Measurements from ENCODE around the gene THAP12. TPM values are rescaled to one million over a fixed set of nuclear protein-coding genes. Genes with fewer than 3 reads are reported as not detected.

THAP12 gene
- total RNA-seq, 1 experiment from 2014 or later, result 27.6 TPM

DNA sequence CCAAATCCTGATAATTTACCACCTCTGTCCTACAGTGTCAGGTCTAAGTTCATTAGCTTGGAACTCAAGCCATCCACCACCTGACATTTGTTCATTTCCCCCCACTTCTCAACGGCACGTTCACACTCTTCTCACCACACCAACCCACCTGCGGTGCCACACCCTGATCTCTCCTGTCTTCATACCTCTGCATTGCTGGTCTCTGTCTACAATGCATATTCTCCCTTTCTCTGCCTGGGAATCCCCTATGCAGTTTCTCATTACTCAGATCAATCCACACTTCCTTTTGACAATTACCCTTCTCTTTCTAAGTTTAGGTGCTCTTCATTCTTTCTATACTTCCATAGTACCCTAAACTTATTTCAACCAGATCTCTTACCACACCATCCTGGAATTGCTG, 43.4 kb upstream of the THAP12 start (continued):
- TF ChIP-seq, protein P1, sequence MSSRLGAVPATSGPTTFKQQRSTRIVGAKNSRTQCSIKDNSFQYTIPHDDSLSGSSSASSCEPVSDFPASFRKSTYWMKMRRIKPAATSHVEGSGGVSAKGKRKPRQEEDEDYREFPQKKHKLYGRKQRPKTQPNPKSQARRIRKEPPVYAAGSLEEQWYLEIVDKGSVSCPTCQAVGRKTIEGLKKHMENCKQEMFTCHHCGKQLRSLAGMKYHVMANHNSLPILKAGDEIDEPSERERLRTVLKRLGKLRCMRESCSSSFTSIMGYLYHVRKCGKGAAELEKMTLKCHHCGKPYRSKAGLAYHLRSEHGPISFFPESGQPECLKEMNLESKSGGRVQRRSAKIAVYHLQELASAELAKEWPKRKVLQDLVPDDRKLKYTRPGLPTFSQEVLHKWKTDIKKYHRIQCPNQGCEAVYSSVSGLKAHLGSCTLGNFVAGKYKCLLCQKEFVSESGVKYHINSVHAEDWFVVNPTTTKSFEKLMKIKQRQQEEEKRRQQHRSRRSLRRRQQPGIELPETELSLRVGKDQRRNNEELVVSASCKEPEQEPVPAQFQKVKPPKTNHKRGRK (CRISPR knock-in tag; IDR thresholded peaks at IDR 0.05; ENCODE audit: borderline replicate concordance), result no peak
- TF ChIP-seq, protein P2, sequence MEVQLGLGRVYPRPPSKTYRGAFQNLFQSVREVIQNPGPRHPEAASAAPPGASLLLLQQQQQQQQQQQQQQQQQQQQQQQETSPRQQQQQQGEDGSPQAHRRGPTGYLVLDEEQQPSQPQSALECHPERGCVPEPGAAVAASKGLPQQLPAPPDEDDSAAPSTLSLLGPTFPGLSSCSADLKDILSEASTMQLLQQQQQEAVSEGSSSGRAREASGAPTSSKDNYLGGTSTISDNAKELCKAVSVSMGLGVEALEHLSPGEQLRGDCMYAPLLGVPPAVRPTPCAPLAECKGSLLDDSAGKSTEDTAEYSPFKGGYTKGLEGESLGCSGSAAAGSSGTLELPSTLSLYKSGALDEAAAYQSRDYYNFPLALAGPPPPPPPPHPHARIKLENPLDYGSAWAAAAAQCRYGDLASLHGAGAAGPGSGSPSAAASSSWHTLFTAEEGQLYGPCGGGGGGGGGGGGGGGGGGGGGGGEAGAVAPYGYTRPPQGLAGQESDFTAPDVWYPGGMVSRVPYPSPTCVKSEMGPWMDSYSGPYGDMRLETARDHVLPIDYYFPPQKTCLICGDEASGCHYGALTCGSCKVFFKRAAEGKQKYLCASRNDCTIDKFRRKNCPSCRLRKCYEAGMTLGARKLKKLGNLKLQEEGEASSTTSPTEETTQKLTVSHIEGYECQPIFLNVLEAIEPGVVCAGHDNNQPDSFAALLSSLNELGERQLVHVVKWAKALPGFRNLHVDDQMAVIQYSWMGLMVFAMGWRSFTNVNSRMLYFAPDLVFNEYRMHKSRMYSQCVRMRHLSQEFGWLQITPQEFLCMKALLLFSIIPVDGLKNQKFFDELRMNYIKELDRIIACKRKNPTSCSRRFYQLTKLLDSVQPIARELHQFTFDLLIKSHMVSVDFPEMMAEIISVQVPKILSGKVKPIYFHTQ (CRISPR knock-in tag; IDR thresholded peaks at IDR 0.05), result no peak
- no peak for TF ChIP-seq NFYB (CRISPR knock-in tag; conservative IDR thresholded peaks at IDR 0.05; ENCODE audit: low read depth)
- no peak for TF ChIP-seq TP53 (CRISPR knock-in tag; IDR thresholded peaks at IDR 0.05)
- TF ChIP-seq, protein P3, sequence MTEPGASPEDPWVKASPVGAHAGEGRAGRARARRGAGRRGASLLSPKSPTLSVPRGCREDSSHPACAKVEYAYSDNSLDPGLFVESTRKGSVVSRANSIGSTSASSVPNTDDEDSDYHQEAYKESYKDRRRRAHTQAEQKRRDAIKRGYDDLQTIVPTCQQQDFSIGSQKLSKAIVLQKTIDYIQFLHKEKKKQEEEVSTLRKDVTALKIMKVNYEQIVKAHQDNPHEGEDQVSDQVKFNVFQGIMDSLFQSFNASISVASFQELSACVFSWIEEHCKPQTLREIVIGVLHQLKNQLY (CRISPR knock-in tag; IDR thresholded peaks at IDR 0.05), result no peak
- TF ChIP-seq, protein P4, sequence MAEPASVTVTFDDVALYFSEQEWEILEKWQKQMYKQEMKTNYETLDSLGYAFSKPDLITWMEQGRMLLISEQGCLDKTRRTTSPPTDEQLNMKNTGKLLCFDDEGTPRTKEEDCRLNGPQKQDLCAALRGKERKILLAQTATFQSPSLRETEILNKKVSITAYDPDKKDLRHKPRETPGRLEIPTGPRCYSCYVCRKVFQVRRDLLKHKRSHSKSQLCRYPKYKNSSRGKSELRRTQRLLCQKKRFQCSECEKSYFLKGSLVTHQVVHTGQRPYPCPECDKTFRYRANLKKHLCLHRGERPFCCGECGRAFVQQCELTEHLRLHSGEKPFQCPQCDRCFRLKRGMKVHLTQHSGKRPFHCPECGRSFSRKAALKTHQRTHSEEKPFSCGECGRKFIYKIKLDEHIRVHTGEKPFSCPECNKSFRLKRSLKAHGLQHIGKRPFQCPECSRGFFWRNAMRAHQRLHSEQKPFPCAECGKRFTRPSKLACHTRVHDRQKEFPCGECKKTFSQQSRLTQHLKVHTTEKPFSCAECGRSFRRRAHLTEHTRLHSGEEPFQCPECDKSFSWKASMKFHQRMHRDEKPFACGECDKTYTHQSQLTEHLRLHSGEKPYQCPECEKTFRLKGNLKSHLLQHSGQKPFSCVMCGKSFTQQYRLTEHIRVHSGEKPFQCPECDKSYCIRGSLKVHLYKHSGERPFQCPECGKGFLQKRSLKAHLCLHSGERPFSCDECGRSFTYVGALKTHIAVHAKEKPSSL (CRISPR knock-in tag; conservative IDR thresholded peaks at IDR 0.05), result no peak
- TF ChIP-seq, protein P5, sequence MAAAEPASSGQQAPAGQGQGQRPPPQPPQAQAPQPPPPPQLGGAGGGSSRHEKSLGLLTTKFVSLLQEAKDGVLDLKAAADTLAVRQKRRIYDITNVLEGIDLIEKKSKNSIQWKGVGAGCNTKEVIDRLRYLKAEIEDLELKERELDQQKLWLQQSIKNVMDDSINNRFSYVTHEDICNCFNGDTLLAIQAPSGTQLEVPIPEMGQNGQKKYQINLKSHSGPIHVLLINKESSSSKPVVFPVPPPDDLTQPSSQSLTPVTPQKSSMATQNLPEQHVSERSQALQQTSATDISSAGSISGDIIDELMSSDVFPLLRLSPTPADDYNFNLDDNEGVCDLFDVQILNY (CRISPR knock-in tag; IDR thresholded peaks at IDR 0.05), result no peak
- no peak for TF ChIP-seq JUN (CRISPR knock-in tag; IDR thresholded peaks at IDR 0.05)
- TF ChIP-seq NFATC4 (CRISPR knock-in tag; IDR thresholded peaks at IDR 0.05), result no peak

DNA sequence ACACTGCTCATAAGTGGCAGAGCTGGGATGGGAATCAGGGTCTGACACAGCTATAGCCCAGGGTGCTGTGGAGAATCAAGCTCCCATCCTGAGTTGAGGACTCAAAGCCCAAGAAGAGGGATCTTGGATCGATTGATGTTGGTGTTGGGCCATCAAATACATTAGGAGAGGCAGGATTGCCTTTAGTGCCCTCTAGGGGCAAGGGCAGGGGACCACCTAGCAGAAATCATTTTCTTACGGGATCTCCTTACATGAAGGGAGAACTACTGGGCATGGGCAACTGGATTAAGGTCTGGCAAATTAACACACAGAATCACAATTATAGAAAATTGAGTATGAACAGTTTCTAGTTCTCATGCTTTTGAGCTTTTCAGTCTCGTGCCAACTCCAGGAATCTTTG, 39.0 kb upstream of the THAP12 start:
- CTCF ChIA-PET, result interaction anchor here (0.6 to 2.0 kb wide), 8 partner anchors 11 to 213 kb away, joined by 3 to 6 read pairs (median 4); no protein-coding TSS in a partner anchor
- POLR2A ChIA-PET, result no interaction called here
- Mint-ChIP-seq H3K36me3 (no peaks in the 10 kb centered on the region), H3K27ac (no peak overlapping the region), H3K27me3 (ENCODE audit: low read depth) (no peaks in the 10 kb centered on the region), H3K9me3 (peaks cover 3% of the 10 kb centered on the region), H3K4me3 (no peak overlapping the region), H3K4me1 (no peaks in the 10 kb centered on the region)
- ATAC-seq (peak; percentile 74), DNase-seq (ENCODE audit: low spot score) (peak; percentile 44)
- TF ChIP-seq RORB (CRISPR knock-in tag; IDR thresholded peaks at IDR 0.05), result no peak
- TF ChIP-seq, protein P6, sequence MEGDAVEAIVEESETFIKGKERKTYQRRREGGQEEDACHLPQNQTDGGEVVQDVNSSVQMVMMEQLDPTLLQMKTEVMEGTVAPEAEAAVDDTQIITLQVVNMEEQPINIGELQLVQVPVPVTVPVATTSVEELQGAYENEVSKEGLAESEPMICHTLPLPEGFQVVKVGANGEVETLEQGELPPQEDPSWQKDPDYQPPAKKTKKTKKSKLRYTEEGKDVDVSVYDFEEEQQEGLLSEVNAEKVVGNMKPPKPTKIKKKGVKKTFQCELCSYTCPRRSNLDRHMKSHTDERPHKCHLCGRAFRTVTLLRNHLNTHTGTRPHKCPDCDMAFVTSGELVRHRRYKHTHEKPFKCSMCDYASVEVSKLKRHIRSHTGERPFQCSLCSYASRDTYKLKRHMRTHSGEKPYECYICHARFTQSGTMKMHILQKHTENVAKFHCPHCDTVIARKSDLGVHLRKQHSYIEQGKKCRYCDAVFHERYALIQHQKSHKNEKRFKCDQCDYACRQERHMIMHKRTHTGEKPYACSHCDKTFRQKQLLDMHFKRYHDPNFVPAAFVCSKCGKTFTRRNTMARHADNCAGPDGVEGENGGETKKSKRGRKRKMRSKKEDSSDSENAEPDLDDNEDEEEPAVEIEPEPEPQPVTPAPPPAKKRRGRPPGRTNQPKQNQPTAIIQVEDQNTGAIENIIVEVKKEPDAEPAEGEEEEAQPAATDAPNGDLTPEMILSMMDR (IDR thresholded peaks at IDR 0.05), result peak; percentile 46

DNA sequence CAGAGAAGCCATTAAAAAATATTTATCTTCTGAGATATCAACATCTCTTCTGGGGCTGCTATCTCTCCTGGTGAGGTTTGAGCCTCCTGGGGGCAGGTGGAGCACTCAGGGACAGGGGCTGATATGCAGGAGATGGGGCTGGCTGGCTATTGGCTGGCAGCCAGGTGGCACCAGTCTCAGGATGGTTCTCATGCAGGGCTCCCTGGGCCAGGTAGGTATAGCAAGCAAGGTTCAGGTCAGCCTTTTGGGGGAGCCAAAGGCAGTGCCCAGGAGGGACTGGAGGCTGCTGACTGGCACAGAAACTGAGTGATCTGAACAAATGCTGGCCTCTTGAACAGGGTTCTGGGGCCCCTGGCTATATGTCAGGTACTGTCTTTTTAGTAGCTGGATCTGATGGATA, 34.1 kb upstream of the THAP12 start:
- POLR2A ChIA-PET, result no interaction called here
- H3K4me1 Mint-ChIP-seq, result no peaks in the 10 kb centered on the region
- peaks cover 3% of the 10 kb centered on the region for H3K9me3 Mint-ChIP-seq
- CTCF ChIA-PET, result no interaction called here
- H3K27ac Mint-ChIP-seq, result no peak overlapping the region
- H3K27me3 Mint-ChIP-seq (ENCODE audit: low read depth), result no peaks in the 10 kb centered on the region
- no peak overlapping the region for H3K4me3 Mint-ChIP-seq
- ATAC-seq (peak; percentile 92), DNase-seq (ENCODE audit: low spot score) (peak; percentile 47)
- H3K36me3 Mint-ChIP-seq, result no peaks in the 10 kb centered on the region
- TF ChIP-seq FOXK1 (CRISPR knock-in tag; IDR thresholded peaks at IDR 0.05), result no peak
- no peak for TF ChIP-seq NR2C2 (CRISPR knock-in tag; IDR thresholded peaks at IDR 0.05)
- no peak for TF ChIP-seq ZNF423 (CRISPR knock-in tag; IDR thresholded peaks at IDR 0.05)
- no peak for TF ChIP-seq SMAD3 (CRISPR knock-in tag; IDR thresholded peaks at IDR 0.05; ENCODE audit: borderline replicate concordance)
- TF ChIP-seq, protein P7, sequence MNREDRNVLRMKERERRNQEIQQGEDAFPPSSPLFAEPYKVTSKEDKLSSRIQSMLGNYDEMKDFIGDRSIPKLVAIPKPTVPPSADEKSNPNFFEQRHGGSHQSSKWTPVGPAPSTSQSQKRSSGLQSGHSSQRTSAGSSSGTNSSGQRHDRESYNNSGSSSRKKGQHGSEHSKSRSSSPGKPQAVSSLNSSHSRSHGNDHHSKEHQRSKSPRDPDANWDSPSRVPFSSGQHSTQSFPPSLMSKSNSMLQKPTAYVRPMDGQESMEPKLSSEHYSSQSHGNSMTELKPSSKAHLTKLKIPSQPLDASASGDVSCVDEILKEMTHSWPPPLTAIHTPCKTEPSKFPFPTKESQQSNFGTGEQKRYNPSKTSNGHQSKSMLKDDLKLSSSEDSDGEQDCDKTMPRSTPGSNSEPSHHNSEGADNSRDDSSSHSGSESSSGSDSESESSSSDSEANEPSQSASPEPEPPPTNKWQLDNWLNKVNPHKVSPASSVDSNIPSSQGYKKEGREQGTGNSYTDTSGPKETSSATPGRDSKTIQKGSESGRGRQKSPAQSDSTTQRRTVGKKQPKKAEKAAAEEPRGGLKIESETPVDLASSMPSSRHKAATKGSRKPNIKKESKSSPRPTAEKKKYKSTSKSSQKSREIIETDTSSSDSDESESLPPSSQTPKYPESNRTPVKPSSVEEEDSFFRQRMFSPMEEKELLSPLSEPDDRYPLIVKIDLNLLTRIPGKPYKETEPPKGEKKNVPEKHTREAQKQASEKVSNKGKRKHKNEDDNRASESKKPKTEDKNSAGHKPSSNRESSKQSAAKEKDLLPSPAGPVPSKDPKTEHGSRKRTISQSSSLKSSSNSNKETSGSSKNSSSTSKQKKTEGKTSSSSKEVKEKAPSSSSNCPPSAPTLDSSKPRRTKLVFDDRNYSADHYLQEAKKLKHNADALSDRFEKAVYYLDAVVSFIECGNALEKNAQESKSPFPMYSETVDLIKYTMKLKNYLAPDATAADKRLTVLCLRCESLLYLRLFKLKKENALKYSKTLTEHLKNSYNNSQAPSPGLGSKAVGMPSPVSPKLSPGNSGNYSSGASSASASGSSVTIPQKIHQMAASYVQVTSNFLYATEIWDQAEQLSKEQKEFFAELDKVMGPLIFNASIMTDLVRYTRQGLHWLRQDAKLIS (CRISPR knock-in tag; IDR thresholded peaks at IDR 0.05; ENCODE audit: borderline replicate concordance), result no peak
- TF ChIP-seq HMGA2 (CRISPR knock-in tag; IDR thresholded peaks at IDR 0.05), result no peak
- TF ChIP-seq, protein P8, sequence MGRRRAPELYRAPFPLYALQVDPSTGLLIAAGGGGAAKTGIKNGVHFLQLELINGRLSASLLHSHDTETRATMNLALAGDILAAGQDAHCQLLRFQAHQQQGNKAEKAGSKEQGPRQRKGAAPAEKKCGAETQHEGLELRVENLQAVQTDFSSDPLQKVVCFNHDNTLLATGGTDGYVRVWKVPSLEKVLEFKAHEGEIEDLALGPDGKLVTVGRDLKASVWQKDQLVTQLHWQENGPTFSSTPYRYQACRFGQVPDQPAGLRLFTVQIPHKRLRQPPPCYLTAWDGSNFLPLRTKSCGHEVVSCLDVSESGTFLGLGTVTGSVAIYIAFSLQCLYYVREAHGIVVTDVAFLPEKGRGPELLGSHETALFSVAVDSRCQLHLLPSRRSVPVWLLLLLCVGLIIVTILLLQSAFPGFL (CRISPR knock-in tag; IDR thresholded peaks at IDR 0.05; ENCODE audit: borderline replicate concordance), result no peak
- no peak for TF ChIP-seq RELA (CRISPR knock-in tag; IDR thresholded peaks at IDR 0.05; ENCODE audit: borderline replicate concordance)
